HG02588 (cell line): Measurements from ENCODE around the gene TMF1.

Experiments
- ATAC-seq: cut with Tn5 transposase; IDR thresholded peaks from one replicate; pipeline ENCODE4 v1.9.1; 2021; ENCODE audit warnings: mild to moderate bottlenecking, moderate library complexity; ENCODE audit not compliant: unreplicated experiment

Gene TMF1

DNA sequence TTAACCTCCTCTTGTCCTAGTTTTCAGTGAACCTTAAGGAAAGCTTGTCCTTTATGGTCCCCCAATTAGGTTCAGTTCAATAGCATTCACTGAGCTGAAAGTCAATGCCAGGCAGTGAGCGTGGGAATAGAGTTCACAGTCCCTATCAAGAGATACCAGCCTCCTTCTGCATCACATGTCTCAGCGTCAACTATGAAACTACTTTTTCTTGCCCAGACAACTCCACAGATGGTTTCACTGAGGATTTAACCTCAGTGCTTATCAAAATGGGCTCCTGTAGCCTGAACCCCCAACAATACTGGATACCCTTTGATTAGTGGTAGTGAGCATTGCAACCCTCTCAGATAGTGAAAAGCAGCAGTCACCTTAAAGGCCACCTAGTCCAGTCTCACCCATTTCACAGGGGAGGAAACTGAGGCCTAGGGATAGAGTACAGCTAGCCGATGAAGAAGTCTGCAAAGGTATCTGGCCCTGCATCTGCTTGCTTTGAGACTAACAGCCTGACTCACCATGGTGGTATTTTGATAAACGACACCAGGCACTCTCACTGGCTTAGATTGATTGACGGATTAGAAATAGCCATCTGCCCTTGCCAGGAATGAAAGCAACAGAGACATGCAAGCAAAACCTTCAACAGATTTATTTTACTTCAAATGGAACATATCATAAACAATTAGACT, 29.6 kb upstream of the TMF1 start:
- no peak for ATAC-seq

DNA sequence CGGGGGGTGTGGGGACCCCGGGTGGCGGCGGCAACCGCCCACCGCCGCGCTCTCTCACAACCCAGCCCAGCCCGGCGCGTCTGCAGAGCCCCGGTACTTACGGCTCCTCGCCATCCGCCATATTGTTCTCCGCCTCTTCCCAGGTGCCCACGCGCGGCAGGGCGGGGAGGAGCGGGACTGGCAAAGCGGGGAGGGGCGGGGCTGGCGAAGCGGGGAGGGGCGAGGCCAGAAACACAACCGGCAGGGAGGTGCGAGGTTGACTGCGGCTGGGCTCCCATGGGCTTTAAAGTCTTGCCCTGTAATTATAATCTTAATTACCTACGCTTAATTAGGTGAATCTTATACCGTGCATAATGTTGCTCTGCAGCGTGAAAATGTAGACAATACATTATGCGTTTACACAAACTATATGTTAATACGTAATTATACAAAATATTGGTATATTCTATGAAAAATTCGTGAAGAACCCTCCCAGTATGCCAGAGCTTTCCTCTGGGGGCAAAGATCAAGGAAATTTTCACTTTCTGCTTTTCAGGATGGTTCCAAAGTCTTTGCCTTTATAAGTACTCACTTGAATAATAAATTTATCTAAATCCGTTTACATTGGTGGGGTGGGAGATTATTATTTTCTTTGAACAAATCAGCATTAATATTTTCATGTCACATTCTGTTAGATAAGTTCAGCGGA, 28.2 kb upstream of the TMF1 start, which contains the start of gene UBA3:
Gene UBA3, minus strand, starts transcription at position 133 of the 688 bp plus-strand sequence. Its CDS starts 12 bp downstream, at position 121.
- ATAC-seq: peak; percentile 44

DNA sequence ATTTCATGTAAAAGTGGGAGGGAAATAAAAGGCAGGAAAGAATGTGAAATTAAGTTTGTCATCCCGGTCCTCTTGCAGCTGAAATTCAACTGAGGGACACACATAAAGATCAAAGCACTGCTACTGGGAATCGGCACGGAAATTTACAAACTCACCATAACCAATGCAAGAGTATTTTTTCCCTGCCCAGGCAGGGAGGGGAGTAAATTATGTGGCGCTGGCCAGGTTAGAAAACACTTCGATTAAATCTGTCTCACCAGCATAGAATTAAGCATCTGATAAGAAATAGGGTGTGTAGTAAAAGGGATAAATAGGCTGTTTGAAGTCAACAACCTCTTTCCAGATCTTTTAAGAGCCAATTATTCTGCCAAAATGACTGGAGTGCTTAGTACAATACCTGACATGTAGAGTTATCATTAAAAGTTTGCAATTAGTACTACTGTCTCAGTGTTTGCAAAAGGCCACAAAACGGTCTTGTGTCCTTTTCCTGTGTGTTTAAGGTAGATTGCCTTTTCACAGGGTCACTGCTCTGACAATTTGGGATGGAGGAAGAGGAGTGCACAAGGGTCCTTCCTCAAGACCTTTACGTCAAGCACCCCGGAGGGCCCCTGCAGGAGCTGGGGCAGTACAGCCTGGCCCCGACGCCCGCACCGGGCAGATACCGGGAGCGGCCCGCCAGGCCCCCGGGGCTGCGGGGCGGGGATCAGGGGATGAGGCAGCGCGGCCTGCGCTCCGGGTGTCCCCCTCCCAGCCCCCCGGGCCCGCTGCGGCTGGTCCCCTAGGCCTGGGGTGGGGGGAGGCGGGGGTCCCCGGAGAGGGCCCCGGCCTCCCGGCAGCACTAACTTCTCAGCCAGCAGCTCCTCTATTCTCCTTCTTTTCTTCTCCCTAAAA, 27.4 kb upstream of the TMF1 start:
- ATAC-seq: no peak

DNA sequence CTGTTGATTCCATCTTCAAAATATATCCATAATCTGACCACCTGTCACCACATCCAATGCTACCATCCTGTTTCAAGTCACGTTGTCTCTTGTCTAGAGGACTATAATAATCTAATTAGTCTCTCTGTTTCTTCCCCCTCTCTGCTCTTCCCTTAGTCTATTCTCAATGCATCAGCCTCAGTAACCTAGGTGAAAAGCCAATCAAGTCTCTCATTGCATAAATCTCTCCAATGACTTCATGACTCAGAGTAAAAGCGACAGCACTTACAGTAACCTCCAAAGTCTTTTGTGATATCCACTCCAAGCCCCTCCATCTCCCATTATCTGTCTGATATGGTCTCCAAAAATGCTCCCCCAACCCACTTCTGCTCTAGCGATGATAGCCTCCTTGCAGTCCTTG, 20.8 kb upstream of the TMF1 start:
- no peak for ATAC-seq

DNA sequence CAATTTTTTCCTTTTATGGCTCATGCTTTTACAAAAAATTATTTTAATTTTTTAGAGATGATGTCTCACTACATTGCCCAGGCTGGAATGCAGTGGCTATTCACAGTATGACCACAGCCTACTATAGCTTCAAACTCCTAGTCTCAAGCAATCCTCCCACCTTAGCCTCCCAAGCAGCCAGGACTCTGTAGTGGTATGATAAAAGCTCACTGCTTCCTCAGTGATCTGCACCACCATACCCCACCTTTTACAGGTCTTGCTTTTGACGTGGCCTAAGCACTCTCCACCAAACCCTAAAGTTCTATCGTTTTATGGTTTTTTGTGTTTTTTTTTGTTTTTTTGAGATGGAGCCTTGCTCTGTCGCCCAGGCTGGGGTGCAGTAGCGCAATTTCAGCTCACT, 14.0 kb upstream of the TMF1 start:
- no peak for ATAC-seq

DNA sequence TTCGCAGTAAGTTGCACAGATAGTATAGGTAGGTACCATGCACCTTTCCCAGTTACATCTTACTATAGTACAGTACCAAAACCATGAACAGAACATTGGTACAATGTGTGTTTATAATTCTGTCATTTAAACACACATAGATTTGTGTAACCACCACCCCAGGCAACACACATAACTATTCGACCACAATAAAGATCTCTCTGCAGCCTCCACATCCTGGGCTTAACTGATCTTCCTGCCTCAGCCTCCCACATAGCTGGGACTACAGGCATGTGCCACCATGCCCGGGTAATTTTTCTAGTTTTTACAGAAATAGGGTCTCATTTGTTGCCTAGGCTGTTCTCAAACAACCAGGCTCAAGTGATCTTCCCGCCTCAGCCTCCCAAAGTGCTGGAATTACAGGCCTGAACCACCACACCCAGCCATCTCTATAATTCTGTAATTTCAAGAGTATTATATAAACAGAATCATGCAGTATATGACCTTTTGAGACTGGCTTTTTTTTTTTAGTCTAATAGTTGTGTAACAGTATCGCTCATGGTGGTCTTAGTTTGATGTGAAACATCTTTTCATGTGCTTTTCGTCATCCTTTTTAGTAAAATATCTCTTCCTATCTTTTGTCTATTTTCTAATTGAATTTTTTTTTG, 13.3 kb upstream of the TMF1 start:
- ATAC-seq: no peak

DNA sequence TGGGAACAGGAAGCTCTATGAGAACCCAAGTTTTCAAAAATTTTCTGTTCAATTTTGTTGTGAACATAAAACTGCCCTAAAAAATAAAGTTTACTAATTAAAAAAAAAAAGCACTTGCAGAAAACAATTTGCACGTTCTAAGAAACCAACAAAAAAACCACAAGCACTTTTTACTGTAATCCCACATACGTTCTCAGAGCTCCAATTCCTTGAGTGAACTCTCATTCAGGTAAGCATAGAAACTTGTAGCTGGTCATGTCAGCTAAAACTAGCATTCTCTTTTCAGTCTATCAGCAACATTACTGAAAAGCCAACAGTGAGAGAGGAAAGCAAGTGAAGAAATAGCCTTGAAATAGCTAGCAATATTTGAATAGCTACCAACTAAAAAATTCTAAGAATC, 11.5 kb upstream of the TMF1 start:
- ATAC-seq: no peak

DNA sequence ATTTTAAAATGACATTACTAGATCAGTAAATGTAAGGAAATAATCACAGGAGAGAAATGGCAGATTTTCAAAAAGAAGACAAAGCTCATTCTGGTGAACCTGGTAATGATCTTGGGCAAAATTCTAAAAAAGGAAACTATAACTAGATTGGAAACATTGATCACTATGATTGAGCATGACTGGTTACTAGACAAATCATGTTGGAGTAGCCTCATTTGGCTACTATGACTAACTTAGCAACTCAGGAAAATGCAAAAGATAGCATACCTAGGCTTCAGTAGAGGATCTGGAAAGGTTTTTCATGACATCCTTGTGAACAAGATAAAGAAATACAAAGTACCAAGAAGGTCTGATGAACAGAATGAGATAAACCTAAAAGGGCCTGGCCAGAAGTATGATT, 7.6 kb upstream of the TMF1 start:
- ATAC-seq: no peak

DNA sequence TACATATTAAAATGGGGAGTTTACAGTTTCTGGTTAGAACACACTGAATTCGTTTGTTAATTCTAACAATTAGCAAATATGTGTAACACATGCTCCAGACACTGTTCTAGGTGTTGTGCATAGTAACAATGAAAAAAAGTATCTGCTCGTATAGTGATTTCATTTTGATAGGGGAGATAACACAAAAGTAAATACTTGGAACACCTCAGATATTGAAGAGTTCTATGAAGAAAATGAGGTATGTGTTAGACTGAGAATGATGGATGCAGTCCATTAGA, 6.8 kb upstream of the TMF1 start:
- peak; percentile 15 for ATAC-seq

DNA sequence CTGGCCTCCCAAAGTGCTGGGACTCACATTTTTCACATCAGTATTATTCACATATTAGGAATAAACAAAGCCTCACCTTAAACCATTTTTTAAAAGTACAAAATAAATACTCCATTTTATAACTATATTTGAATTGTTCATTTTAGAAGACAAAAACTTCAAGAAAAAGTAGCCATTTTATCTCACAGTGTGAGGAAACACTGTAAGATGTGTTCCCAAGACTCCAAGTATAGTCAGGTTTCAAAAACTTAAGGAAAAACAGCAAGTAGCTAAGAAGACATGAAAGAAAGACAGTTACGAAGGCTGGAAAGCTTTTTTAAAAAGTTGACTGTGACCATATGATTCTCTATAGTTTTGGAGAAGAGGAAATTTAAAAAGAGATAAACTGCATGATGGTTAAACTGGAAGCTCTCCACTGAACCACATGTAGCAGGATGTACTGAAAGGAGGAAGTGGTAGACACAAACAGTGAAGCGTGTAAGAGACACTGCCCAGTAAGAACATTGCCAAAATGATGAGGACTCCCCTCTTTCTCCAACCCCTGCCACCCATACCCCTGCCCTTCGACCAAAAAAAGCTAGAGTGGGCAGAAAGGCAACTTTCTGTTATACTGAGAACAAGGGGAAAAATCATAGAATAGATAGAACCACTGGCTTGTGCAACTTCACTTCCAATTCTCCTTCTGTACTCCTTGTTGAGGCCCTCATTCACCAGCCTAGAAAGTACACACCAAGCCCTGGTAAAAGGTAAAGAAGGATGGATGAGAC, 6.2 kb upstream of the TMF1 start:
- peak; percentile 94 for ATAC-seq

DNA sequence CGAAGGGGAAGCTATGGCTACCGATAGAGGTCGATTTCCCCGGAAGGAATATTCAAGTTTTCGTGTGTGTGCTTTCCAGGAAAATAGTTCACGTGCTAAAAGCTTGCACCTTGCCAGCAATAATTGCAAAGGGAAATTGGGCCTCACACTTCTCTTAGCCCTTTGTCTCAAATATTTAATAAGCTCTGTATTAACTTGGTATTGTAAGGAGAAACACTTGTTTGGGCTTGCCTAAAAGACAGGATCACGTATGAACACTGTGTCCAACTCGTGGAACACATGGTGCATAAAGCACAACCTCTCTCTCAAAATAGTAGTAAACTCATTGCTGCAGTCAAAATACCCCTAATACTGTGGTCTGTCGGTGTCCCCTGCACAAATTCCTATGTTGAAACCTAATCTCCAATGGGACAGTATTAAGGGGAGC, 352 bp upstream of the TMF1 start:
- ATAC-seq: no peak

DNA sequence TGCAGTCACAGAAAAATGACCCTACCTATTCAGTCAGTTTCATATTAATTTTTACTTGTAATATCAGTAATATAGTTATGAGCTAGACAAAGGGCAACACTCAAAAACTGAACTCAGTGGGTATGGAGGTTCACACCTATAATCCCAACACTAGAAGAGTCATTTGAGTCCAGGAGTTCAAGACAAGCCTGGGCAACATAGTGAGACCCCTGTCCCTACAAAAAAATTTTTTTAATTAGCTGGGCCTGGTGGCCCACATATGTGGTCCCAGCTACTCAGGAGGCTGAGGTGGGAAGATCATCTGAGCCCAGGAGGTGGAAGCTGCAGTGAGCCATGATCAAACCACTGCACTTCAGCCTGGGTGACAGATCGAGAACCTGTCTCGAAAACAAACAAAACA, 3.1 kb downstream of the TMF1 start:
- no peak for ATAC-seq

DNA sequence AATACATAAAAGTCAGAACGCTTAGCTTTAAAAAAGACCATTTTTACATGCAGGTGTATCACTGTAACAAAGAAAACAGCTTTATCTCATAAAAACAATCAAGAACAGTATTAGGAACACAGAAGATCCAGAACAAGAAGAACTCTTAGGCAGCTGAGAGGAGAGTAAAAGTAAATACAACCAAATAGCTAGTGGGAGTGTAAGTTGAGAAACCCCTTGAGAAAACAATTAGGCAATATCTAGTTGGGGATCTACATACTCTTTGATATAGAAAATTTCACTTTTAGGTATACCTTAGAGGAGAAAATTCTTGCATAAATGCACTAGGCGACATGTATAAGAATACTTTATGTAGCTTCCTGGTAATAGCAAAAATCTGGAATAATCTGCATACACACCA, 7.5 kb downstream of the TMF1 start:
- ATAC-seq: no peak

DNA sequence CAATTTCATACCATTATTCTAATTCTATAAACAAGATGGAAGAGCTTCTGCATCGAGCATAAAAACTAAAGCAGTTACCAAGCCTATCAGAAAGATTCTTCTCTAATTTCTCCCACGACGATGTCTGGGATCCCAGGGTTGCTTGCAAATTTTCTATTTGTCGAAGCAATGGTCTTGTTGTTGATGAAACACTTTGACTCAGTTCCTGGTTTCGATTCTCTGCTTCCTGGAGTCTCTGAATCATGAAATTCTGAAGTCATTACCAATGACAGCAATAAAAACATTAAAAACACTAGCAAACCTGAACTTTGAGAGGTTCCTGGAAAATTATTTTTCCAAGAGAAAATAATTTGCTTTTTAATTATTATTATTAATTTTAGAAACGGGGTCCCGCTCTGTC, 18.7 kb downstream of the TMF1 start:
- ATAC-seq: no peak

DNA sequence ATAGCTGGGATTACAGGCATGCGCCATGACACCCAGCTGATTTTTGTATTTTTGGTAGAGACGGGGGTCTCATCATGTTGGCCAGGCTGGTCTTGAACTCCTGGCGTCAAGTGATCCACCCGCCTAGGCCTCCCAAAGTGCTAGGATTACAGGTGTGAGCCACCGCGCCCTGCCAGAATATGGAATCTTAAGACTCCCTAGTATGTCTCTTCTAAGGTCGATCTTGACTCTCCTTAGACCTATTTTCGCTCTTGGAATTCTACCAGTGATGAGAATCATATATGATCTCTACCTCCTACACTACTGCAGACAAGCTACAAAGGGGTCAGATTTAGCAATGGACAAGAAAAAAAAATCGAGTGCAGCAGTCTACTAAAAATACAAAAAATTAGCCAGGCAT, 19.4 kb downstream of the TMF1 start:
- no peak for ATAC-seq

DNA sequence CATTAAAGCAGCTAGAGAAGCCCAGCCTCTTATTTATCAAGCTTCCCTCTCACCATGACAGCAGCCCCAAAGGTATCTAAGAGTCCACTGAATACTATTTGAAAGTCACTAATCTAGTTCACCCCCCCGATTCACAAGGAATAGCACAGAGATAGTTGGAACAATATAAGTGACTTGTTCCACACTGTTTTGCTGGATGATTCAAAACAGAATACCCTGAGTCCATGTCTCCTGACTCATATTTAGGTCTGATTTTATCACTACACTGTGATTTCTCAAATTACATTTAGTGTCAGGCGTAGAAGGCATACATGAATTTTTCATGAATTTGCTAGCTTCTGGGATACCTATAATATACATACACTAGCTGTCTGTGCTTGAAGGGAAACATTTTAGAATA, 20.0 kb downstream of the TMF1 start:
- ATAC-seq: no peak

DNA sequence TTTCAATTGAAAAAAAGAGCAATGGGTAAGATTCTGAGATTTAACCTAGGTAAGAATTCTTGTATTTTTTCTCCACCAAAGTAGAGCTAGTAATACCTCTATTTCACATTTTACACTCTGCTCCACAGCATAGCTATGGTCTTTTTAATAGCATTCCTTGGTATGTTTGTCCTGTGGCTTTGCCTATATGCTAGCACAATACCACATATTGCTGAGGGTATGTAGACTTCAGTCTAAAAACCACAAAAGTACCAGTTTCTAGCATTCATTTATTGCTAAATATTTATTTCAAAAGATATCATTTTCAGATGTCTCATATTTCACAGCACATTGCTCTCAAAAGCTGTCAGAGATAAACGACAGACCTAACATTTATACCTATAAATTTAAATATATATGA, 20.5 kb downstream of the TMF1 start:
- ATAC-seq: no peak

DNA sequence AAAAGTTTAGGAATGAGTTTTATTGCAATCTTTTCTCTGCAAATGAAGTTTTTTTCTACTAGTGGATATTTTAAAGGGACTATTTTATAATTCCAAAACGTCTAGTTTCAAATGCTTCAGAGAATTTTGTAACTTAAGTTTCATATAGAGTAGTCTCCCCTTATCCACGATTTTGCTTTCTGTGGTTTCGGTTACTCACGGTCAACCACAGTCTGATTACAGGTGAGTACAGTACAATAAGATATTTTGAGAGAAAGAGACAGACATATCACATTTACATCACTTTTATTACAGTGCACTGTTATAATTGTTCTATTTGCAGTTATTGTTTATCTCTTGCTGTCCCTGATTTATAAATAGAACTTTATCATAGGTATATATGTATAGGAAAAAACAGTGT, 31.3 kb downstream of the TMF1 start:
- ATAC-seq: no peak

DNA sequence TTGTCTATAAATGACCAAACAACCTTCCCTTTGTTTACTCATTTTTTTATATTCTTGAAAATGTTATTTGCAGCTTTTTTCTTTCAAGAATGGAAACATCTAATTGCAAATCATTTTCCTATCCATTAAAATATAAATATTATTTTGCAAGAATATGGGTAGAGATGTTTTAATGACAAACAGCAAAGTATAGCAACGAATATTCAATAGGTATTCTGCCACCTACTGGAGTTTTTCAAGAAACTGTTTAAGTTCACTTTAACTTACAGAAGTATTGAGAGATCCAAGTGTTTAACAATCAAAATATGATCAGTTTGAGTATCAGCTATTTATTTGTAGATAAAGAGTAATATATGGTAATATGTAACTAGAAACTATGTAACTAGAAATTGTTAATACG, 31.7 kb downstream of the TMF1 start:
- ATAC-seq: no peak

DNA sequence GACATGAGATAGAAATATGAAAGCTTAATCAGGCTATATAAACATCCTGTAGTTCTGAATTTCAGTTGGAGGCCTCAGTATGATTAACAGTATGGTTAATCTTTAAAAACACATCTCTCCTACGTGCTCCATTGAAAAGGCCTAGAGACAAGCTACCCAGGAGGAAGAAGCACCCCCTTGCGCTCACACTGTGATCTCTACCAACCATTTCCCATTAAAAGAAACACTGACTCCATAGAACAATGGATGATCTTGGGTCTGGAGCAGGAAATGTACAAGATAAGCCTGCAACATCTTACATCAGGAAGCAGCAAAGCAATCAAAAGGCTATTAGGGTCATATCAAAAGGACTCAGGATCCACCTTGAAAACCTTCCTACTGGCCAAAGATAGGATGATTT, 35.2 kb downstream of the TMF1 start:
- ATAC-seq: no peak

DNA sequence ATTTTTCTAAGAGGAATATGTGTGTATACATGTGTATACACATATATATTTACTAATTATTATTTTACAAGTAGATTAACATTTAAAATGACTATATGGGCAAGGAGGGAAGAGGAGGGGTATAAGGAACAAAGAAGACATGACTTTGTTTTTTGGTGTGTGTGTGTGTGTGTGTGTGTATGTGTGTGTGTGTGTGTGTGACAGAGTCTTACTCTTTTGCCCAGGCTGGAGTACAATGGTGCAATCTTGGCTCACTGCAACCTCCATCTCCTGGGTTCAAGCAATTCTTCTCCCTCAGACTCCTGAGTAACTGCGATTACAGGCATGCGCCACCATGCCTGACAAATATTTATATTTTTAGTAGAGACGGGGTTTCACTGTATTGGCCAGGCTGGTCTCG, 36.0 kb downstream of the TMF1 start:
- no peak for ATAC-seq
